Measurements from ENCODE around the gene MYH15. TPM values are rescaled to one million over a fixed set of nuclear protein-coding genes. Genes with fewer than 3 reads are reported as not detected.

The MYH15 gene
- total RNA-seq (ENCODE audit: low replicate concordance) = 0.99 and 1.6 TPM in 2 replicates

GRCh38 chr3:108510496-108510895 is at the start of gene MYH15:
MYH15 (minus strand) TSS chr3:108510596; CDS start chr3:108510530, 66 bp downstream.
- no peak for DNase-seq (ENCODE audit: low read depth)
- H3K4me3 ChIP-seq (ENCODE audit: low read depth, low read length) = no peak within 1 kb of the TSS
- TF ChIP-seq CTCF (IDR thresholded peaks at IDR 0.05; ENCODE audit: insufficient read depth, low read length) = no peak

GRCh38 chr3:108555966-108556581 is 45.7 kb upstream of the MYH15 start:
- no peak for TF ChIP-seq CTCF (IDR thresholded peaks at IDR 0.05; ENCODE audit: insufficient read depth, low read length)
- no peak overlapping the region for H3K4me3 ChIP-seq (ENCODE audit: low read depth, low read length)

GRCh38 chr3:108554913-108555571 is 44.6 kb upstream of the MYH15 start:
- TF ChIP-seq CTCF (IDR thresholded peaks at IDR 0.05; ENCODE audit: insufficient read depth, low read length) = no peak
- H3K4me3 ChIP-seq (ENCODE audit: low read depth, low read length) = no peak overlapping the region
- DNase-seq (ENCODE audit: low read depth) = peak; percentile 35

More at GRCh38 chr3:108555966-108556581, 45.7 kb upstream of the MYH15 start:
- no peak for DNase-seq (ENCODE audit: low read depth)

GRCh38 chr3:108554229-108554628 is 43.8 kb upstream of the MYH15 start:
- DNase-seq (ENCODE audit: low read depth) = no peak
- no peak overlapping the region for H3K4me3 ChIP-seq (ENCODE audit: low read depth, low read length)
- no peak for TF ChIP-seq CTCF (IDR thresholded peaks at IDR 0.05; ENCODE audit: insufficient read depth, low read length)

- peak; percentile 42 for TF ChIP-seq CTCF (IDR thresholded peaks at IDR 0.05; ENCODE audit: insufficient read depth, low read length)
- peak; percentile 81 for DNase-seq (ENCODE audit: low read depth)
- H3K4me3 ChIP-seq (ENCODE audit: low read depth, low read length) = no peak overlapping the region
Measured at GRCh38 chr3:108552267-108553159, 42.1 kb upstream of the MYH15 start.

GRCh38 chr3:108548886-108549285 is 38.5 kb upstream of the MYH15 start:
- DNase-seq (ENCODE audit: low read depth) = no peak
- no peak for TF ChIP-seq CTCF (IDR thresholded peaks at IDR 0.05; ENCODE audit: insufficient read depth, low read length)
- no peak overlapping the region for H3K4me3 ChIP-seq (ENCODE audit: low read depth, low read length)

Measured in fibroblast of the aortic adventitia (primary cell).